Activated T-helper 9 cell treated with anti-CD3 and anti-CD28 coated beads, Interleukin-2, amount 50 U/mL, for 16 hours (primary cell): Measurements from ENCODE around the gene RAPGEF6.
"Not testable (repeated sequence)": the region's sequence is repeated elsewhere in the genome, so short reads cannot be mapped to it uniquely, and the experiment has no call there.

ENCODE experiments used
- DNase-seq: peaks from one replicate; pipeline ENCODE4 v3.0.0-alpha.2; 2020; ENCODE audit warnings: low read depth

The RAPGEF6 gene

DNA sequence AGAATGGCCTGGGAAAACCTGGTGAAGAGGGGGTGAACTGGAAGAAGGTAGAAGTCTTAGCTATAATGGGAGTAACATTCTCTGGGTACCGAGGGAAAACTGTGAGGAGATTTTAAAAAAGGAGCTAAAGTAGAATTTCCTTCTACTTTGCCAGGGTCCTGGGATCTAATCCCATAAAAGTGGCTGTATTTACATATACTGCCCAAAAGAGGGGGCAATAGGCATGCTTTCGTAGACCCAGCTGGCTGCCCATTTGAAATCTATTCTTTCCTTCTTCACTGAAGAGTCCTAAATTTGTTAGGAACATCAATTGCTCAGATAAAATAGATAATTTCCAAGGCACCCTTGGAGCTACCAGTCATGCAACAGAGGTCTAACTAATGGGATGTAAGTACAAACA lies 212.0 kb downstream of the RAPGEF6 start:
- DNase-seq = no peak

DNA sequence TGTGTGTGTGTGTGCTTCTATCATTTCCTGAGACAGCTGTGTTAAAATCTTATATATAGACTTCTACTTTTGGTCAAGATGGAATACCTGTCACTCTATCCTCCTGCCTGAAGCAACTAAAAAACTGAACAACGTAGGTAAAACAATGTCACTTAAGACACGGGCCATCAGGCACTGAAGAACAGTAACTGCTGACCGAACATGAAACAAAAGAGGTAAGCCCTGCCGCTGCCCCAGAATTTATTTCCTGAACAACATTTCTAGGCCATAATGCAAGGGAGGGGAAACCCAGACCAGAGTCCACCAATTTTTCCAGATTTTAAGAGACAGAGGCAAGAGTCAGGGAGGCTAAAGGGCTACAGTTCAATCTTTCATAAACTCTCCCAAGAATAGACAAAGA lies 215.2 kb downstream of the RAPGEF6 start:
- no peak for DNase-seq

DNA sequence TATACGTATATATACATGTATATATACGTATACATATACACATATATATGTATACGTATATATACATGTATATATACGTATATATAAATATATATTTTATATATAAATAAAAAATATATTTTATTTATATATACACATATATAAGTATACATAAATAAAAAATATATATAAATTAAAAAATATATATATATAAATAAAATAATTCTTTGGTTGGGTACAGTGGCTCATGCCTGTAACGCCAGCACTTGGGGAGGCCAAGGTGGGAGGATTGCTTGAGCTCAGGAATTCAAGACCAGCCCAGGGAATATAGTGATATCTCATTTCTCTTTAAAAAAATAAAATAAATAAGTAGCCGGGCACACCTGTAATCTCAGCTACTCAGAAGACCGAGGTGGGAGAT lies 216.2 kb downstream of the RAPGEF6 start:
- DNase-seq = no peak

DNA sequence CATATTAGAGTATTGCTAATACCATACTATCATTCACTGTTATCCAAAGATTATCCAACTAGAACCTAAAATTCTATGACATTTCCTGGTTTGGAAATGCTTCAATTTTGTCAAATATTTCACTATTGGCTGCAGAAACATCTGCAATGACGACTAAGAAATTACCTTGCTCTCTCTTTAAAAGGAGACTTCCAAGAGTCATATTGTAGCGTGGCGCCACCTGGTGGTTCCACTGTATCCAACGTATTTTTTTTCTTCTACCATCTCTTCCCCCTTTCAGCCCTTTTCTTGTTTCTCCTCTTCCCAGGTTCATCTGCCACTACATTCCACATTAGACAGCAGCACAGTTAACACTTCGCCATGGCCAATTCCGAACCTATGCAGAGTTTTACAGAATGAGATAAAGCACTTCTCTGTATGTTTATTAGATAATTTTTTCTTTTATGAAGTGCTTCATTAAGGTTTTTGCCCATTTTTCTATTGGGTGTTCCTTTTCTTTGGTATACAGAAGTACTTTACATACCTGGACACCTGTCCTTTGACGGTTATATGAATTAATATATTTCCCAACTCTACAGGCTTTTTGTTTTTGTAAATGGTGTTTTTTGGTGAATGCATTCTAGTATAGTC lies 217.7 kb downstream of the RAPGEF6 start:
- peak; percentile 78 for DNase-seq

DNA sequence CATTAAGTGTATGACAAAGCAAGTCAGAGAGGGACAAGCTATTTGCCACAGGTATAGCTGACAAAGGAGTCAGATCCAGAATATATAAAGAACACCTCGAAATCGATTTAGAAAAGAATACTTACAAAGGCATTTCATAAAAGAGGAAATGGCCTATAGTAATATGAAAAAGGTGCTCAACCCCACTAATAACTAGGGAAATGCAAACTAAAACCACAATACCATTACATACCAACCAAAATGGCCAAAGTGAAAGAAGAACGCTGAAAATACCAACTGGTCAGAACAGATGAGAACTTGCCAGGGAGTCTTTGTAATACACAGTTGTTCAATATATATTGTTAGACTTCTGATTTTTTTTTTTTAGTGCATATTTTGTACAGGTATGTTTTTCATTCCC lies 218.3 kb downstream of the RAPGEF6 start:
- DNase-seq = no peak

DNA sequence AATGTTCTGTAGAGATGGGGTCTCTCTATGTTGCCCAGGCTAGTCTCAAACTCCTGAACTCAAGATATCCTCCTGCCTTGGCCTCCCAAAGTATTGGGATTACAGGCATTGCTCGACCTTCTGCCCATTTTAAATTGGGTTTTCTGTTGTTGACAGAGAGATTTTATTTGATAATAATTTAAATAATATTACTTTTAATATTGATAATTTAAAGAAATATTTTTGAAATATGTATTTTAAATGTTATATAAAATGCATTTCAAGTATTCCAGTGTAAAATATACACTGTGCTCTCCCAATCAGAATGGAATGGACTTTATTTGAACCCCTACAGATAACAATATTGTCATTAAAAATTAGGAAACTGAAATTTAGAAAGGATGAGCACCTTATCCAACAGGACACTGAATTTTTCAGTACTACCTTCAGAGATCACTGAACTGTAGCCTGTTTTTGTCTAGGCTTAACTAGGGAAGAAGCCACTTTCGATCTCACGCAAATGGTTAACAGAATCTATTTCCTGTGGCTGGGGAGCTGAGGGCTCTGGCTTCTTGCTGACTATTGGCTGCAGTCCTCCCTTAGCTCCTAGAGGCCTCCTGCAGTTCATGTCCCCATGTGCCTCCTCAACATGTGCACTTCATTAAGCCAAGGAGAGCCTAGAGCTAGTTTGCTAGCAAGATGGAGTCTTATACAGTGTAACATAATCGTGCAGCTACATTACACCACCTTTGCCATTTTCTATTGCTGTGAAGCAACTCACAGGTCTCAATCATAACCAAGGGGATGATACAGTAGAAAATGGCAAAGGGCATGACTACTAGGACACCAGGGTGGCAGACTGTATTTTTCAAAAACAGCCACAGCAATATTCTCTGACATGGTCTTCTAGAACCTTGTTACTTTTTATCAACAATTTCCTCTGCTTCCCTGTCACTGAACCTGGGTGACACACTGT lies 221.1 kb downstream of the RAPGEF6 start:
- DNase-seq = no peak

DNA sequence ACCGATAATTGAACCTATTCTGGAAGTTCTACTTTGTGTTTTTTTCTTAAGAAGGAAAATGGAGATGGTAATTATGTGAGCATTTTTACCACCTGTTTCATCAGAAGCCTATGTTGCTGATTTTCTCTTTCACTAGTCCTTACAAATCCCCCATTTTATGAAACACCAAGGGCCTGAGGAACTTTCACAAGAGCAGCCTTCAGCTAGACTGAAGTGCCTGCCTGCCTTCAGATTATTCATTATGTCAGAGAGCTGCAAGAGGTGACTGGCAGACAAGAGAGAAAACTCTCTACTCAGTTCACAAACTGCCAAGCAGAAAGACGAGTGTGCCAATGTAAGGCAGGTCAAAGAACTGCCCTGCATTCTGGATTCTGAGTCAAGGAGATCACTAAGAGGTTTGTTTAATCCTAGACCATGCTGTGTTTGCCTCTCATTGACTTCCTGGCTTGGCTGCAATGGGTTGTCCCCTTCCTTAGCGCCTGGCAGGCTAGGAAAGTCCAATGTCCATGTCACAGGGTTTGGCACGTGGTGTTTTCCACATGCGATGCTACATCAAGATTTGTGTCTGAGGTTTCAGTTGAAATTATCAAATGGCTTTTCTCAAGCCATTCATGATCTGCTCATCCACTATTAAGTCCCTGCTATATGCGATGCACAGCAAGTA lies 227.9 kb downstream of the RAPGEF6 start:
- no peak for DNase-seq

DNA sequence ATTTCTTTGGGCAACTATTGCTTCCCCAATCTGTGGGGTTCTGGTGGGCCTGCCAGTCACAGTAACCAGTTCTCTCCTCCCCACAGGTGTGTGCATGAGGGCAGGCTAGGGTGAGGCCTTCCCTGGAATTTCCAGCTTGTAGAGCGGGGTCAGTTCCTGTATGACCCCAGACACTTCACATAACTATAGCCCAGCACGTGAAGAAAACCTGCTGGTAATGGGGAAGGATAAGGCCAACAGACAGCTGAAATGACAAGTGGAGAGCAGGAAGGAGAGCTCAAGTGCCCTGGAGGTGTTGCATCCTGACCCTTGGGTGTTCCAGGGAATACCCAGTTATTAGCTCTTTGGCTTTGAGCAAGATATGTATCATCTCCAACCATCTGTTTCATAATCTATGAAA lies 229.0 kb downstream of the RAPGEF6 start:
- no peak for DNase-seq

DNA sequence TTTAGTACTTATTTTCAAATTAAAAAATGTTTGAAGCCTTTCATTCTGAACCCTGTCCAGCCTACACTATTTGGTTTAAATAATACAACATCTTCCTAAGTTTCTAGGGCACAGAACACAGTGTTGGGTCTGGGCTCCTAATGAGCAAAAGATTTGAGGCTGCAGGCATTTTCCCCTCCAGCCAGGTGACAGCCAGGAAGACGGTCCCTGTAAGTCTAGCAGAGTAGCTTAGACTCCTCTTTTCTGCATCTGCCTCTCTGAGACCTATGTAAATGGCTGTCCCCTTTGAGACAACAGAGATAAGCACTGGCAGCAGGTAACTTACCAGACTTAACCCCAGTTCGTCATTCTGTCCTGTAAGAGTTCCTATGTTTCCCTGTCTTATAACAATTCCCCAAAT lies 229.4 kb downstream of the RAPGEF6 start:
- DNase-seq = no peak

DNA sequence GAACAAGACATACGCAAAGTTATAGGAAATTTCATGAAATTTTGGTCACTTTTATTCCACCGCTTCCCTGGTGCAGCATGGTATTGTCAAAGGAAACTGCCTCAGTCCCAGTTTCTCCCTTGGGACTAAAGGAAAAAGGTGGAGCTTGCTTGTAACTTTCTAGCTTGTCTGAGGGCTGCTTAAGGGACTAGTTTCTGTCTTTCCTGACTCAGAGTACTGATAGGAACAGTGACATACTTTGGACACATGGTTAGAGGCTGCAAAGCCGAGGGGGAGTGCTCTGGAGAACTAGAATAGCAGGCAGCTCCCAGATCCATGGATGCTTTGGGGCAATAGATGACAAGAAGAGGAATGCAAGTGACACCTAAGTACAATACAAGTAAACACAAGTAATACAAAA lies 234.4 kb downstream of the RAPGEF6 start:
- no peak for DNase-seq

DNA sequence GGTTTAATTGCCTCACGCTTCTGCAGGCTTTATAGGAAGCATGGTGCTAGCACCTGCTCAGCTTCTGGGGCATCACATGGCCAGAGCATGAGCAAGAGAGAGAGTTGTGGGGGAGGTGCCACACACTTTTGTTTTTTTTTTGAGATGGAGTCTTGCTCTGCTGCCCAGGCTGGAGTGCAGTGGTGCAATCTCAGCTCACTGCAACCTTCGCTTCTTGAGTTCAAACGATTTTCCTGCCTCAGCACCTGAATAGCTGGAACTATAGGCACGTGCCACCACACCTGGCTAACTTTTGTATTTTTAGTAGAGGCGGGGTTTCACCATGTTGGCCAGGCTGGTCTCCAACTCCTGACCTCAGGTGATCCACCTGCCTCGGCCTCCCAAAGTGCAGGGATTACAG lies 236.0 kb downstream of the RAPGEF6 start:
- DNase-seq = not testable (repeated sequence)

DNA sequence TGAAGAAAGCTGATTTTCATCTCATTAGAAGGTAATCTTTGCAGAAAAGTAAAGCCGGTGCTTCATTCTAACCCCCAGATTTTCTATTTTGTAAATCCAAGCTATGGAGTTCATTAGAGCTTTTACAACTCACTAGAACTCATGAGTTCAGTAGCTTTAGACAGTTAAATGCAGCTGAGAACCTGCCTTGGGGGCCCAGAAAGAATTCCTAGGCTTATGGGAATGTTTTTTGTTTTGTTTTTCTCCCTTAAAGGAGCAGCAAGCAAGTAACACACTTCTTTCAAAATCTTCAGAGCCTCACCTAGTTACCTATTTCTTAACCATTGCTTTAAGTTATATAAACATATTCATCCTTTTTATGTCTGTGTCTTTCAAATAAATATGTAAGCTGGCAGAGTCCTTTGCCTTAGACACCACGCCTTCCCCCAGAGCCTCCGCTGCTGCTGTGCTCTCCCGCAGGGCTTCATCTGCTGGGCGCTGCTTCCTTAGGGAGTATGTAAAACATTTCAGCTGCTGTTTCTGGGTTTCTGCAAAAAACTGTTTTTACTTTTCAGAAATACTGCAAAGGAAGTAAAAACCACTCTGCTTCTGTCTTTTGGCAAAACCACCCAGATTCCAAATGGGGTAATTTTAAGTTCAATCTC lies 238.3 kb downstream of the RAPGEF6 start:
- no peak for DNase-seq

DNA sequence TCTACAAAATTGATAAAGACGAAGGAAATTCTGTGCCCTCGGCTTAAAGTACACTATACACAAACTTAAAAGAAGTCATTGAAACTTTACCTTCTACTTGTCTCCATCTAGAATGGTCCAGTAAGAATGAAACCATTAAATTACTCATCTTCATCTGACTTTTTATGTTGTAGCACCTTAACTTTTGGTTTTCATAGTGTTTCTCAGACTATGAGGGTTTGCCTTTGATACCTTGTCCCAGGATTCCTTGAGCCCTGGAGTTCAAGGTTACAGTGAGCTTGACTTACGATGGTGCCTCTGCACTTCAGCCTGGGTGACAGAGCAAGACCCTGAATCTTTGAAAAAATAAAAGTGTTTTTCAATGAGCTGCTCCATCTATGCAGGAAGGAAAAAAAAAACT lies 239.0 kb downstream of the RAPGEF6 start:
- no peak for DNase-seq

DNA sequence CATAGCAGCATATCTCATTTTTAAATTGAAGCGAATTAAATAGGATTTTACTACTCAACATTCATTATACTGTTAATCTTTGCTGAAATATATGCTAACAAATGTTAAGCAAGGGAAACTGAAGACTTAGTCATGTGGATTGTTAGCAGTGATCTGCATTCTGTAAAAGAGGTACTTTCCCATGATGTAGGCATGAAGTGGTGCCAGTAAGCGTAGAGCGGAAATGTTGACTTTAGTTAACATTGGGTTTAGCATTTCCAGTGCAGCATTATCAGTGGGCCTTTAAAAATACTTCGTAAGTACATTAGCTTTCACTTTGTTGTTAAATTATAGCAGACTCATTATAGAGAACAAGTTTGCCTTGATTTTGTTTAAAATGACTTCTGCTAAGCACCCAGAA lies 240.9 kb downstream of the RAPGEF6 start:
- DNase-seq = no peak

DNA sequence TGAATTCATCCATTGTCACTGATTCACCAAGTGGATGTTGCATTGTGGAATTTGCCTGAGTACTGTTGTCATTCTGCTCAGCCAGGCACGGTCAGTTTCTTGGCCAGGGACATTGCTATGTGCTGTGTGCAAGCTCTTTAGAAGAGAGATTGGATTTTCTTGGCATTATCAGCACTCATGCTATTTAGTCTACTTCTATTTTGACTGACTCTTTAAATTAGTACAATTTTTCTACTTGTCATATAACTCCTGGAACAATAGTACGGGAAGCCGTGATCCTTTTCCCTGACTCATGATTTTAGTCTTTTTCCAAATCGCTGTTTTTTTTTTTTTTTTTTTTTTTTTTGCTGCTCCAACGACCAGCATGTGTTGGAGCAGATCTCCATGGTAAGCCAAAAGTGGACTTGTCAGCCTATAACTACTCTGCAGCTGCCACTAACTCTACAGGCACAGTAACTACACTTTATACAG lies 241.5 kb downstream of the RAPGEF6 start:
- no peak for DNase-seq

DNA sequence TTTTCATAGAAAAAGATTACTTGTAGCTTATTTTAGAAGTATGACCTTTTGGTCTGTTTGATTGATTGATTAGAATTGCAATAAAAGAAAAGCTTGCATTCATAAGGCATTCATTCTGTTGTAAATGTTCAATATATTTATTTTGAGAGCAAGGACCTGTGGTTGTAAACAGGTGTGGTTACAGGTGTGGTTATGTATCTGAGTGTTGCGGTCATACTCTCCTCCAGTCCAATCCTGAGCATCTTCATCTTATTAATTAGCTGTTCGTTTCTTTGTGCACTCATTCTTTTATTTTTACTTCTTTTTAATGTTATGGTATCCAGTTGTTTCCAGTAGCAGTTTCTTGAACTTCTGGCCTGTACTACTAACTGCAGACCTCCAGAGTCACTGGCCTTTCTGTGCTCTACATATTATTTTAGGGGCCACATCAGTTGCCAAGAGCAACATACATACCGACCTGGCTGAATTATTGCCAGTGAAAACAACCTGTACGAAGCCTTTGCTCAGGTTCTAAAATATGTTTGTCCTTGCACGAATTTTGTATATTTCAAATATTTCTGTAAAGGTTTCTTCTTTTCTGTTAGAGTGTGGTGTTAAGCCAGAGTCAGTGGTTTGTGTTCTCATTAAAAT lies 242.4 kb downstream of the RAPGEF6 start:
- DNase-seq = no peak

DNA sequence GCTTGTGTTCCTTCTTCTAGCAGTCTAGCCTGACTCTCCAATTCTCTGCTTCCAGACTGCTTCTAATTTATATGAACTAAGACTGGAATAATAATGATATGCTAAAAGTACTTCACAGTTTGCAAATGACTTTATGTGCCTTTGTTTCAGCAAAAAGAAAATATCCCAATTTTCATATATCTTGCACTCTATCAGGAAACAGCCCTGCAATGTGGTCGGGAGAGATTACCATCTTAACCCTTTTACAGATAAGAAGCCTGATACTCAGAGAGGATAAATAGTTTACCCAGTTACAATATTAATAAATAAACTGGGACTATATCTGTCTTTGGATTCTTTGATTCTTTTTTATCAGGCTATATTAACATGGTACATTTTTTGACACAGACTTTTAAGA lies 245.2 kb downstream of the RAPGEF6 start:
- DNase-seq = no peak

DNA sequence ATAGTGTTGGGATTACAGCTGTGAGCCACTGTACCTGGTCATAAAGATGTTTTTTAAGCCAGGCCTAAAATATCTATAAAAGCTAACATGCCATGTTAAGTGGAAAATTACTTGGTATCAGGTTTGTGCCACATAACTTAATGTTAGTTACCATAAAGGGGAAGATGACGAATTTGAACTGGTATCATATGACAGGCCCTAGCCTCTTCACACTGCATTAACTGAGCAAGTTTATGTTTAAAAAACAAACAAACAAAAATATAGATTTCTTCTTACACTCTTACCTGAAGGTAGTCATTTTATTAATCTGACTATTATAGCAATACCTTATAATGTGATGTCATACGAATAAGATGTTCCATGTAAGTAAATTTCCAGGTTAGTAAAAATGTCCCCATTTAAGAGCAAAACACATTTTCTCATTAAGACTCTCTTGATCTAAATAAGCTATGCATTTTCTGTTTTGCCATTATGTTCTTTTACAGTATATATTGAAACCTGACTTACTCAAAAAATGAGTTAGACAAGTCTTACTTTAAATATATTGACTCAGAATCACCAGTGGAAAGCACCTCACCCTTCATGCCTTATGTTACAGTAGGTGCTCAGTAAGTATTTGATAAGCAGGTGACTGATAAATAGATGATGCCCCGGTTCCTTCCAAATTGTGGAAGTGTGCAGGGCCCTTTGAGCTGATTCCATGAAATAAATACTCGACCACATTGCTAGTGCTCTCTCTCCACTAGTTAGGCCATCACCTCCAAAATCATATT lies 245.7 kb downstream of the RAPGEF6 start:
- DNase-seq = no peak

DNA sequence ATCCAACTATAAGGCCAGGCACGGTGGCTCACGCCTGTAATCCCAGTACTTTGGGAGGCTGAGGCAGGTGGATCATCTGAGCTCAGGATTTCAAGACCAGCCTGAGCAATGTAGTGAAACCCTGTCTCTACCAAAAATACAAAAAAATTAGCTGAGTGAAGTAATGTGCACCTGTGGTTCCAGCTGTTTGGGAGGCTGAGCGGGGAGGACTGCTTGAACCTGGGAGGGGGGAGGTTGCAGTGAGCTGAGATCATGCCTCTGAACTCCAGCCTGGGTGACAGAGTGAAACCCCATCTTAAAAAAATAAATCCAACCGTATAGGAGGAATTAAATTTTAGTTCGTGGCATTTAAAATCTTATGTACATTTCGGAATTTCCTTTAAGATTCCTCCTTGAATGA lies 247.8 kb downstream of the RAPGEF6 start:
- DNase-seq = no peak

DNA sequence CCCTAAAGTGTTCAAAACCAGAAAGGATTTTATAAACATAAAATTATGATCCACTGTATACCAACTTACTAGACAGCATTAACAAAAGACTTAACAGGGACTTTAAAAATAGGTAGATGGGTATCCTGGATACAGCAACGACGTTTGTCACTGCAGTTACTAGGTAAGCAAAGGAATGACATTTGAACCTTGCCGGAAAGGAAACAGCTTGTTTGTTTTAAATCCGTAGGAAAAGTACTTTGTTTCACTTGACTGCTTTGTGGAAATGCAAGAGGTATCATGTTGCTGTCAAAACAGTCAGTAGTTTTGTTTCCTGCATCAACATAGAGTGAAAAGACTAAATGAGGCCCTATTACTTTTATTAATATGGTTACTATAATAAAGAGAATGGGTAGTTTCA lies 248.2 kb downstream of the RAPGEF6 start:
- DNase-seq = no peak

DNA sequence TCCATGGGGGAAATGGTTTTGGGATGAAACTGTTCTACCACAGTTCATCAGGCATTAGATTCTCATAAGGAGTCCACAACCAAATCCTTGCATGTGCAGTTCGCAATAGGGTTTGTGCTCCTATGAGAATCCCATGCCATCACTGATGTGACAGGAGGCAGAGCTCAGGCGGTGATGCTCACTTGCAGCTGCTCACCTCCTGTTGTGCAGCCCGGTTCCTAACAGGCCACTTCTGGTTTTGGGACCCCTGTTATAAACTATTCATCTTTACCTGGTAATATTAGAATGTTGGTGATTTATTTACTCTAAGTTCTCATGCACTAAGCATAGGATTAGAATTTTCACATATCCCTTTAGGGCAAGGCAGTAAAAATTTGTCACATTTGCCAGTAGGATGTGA lies 248.9 kb downstream of the RAPGEF6 start:
- DNase-seq = no peak
